NCI-H146 (cell line): Measurements from ENCODE around the gene CASR.
"Not testable (repeated sequence)": the region's sequence is repeated elsewhere in the genome, so short reads cannot be mapped to it uniquely, and the experiment has no call there.

ENCODE experiments used
- DNase-seq: peaks from one replicate; lab custom pipeline; 2025; lab: John Stamatoyannopoulos, UW

Gene CASR

DNA sequence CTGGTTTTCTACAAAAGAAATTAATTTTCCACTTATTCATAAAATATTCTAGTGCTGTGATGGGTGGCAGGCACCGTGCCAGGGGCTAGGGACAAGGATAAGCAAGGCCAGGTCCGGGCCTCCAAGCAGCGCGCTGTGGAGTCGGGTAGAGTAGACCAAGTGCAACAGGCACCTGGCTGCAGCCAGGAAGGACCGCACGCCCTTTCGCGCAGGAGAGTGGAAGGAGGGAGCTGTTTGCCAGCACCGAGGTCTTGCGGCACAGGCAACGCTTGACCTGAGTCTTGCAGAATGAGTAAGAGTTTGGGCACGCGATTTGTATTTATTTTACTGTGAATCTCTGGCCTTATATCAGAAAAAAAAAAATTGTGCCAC is at the start of gene CASR:
TSS of gene CASR (plus strand) at position 148 of the 372 bp plus-strand sequence. CDS start 70,522 bp downstream, outside the sequence.
- DNase-seq, result no peak

DNA sequence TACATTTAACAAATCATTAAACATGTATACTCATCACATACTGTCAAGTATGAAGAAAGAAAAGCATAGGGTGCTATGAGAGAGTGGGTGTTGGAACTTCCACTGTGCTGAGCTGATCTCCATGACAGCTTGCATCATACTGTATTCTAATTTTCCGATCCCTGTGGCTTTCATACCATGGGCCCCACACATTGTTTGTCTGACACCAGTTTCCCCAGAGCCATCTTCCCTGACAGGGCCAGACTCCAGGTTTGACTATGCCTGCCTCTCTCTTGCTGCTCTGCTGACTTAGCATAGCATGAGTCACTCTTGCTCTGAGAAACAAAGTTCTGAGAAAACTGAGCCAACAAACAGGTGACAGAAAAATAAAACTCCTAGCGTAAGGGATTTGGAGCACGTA is 37.0 kb upstream of the CASR start:
- DNase-seq, result no peak

DNA sequence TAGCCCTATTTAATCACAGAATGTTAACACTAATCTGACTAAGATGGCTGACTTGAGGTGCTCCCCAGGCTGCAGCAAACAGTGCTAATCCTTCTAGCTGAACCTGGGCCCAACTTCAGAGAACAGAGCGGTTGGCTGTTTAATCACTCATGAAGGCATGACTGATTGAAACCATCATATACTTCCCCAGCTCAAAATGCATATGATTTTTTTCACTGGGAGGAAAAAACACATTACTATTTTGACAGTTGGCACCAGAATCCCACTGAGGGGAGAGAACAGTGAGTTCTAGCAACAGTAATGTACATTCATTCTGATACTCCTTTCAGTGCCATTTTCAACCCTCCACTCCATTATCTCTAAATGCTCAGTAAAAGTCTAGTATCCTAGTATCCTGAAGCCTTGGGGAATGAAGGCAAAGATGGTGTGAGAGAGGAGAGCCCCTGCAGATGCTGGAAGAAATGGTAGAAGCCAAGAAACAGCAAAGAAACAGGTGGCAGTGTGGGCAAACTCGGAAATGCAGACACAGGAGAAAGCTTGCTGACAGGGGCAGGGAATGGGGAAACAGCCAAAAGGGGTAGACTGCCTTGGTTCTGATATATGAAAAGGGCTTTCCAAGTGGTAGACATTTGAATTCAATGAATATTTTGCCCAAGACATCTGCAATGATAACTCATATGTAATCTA is 34.4 kb upstream of the CASR start:
- no peak for DNase-seq

DNA sequence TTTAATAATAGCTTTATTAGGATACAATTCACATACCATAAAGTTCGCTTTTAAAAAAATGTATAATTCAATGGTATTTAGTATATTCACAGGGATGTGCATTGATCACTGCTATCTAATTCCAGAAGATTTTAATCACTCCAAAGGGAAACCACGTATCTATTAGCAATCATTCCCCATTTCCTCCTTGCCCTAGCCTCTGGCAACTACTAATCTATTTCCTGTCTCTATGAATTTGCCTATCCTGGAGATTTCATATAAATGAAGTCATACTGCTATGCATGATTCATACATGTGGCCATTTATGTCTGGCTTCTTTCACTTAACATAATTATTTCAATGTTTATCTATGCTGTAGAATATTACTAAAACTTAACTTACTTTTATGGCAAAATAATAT is 32.0 kb upstream of the CASR start:
- DNase-seq, result no peak

DNA sequence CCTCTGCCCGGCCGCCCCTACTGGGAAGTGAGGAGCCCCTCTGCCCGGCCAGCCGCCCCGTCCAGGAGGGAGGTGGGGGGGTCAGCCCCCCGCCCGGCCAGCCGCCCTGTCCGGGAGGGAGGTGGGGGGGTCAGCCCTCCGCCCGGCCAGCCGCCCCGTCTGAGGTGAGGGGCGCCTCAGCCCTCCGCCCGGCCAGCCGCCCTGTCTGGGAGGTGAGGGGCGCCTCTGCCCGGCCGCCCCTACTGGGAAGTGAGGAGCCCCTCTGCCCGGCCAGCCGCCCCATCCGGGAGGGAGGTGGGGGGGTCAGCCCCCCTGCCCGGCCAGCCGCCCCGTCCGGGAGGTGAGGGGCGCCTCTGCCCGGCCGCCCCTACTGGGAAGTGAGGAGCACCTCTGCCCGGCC is 18.5 kb upstream of the CASR start:
- not testable (repeated sequence) for DNase-seq

DNA sequence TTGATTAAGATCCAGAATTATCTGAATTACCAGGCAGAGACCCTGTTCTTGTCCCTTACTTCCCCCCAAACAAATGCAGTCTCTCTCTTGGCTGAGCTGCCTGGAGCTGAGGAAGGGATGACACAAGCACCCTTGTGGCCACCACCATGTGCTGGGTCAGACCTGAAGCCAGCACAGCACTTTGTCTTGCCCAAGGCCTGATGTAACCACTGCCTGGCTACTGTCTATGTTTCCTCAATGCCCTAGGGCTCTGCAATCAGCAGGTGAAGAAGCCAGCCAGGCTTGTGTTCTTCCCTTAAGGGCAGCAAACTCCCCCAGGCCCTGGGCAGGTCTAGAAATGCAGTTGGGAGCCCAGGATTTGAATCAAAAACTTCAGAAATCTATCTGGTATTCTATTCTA is 15.8 kb upstream of the CASR start:
- no peak for DNase-seq

- no peak for DNase-seq
Measured at GRCh38 chr3:122168044-122168443, 15.4 kb upstream of the CASR start.

- DNase-seq, result no peak
Measured at GRCh38 chr3:122169911-122170310, 13.6 kb upstream of the CASR start.

- DNase-seq, result not testable (repeated sequence)
Measured at GRCh38 chr3:122171361-122171760, 12.1 kb upstream of the CASR start.

- no peak for DNase-seq
Measured at GRCh38 chr3:122178711-122179110, 4.8 kb upstream of the CASR start.

GRCh38 chr3:122183893-122184590 is 574 bp downstream of the CASR start:
- no peak for DNase-seq

DNA sequence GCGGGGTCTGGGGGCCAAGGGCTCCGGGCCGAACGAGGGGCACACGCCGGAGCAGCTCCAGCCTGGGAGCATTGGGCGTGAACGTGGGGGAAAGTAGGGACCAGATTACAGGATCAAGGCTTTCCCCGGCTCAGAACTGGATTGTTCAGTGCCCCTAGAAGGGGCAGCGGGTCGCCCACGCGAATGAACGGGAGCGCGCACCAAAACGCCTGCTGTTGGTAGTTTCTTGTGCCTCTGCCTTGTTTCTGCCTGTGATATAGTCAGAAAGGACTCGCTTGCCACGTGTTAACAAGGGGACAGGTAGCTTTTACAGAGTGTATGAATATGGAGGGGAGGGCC is 1.1 kb downstream of the CASR start:
- DNase-seq, result no peak

- no peak for DNase-seq
Measured at GRCh38 chr3:122186372-122186771, 2.9 kb downstream of the CASR start.

- no peak for DNase-seq
Measured at GRCh38 chr3:122188737-122189136, 5.3 kb downstream of the CASR start.

- DNase-seq, result no peak
Measured at GRCh38 chr3:122189357-122189756, 5.9 kb downstream of the CASR start.

GRCh38 chr3:122190525-122190924 is 7.1 kb downstream of the CASR start:
- DNase-seq, result no peak

DNA sequence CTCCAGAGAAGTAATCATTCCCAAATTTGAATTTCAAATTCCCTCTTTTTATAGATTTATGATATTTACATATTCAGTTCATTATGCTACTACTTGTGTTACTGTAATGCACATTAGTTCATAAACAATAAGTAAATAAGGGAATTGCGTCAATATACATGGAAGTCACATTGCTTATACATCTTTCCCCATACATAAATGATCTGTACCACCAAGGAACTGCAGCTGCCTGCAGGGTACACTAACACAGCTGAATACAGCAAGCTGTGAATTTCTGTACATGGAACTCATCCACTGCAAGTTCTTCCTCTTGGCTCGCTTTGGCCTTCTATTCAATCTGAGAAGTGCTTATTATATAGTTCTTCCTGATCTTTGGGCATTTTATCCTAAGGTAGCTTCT is 15.5 kb downstream of the CASR start:
- DNase-seq, result no peak

DNA sequence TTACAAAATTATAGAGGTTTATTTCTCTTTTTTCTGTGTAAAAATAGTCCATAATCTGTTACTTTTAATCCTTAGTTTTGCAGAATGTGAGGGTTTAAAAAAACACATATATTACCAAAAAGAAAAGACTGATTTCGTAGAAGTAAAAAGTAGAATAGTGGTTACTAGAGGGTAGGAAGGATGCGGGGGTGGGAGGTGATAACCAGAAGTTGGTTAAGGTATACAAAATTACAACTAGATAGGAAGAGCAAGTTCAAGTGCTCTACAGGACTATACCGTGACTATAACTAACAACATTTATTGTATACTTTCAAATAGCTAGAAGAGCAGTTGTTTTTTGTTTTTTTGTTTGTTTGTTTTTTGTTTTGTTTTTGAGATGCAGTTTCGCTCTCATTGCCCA is 16.1 kb downstream of the CASR start:
- DNase-seq, result no peak

- DNase-seq, result no peak
Measured at GRCh38 chr3:122200661-122201060, 17.2 kb downstream of the CASR start.

GRCh38 chr3:122201476-122201875 is 18.0 kb downstream of the CASR start:
- not testable (repeated sequence) for DNase-seq

DNA sequence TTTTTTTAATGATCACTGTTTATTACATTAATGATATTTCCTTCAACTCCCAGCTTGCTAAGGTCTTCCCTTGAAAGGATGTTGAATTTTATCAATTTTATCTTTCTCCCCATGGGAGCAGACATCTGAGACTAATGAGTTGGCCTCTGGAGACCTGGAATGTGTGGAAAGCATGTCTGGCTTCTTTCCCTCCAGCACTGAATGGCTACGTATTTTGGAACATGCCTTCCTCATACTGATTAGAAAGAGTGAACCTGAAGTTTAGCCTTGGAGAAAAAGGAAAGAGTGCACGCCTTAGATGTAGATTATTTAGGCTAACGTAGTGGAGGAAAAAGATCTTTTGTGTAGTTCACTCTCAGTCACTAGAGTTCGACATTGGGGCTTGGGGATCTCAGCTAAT is 25.1 kb downstream of the CASR start:
- no peak for DNase-seq

DNA sequence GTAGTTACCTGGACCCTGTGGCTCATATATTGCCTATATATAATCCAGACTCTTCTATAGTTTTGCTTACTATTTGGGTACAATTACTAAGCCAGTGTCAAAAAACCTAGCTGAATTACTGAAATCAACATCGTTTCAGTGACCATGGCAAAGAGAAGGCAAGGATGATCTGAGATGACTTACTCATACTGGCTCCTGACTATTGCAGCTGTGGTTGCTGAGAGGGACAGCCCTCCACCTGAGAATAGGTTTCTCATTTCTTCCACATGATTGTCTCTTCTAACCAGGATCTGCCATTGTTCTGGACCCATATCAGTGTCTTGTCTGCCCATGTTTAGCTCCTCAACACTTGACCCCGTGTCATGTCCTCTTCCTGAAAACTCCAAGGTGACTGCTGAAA is 30.2 kb downstream of the CASR start:
- DNase-seq, result no peak

DNA sequence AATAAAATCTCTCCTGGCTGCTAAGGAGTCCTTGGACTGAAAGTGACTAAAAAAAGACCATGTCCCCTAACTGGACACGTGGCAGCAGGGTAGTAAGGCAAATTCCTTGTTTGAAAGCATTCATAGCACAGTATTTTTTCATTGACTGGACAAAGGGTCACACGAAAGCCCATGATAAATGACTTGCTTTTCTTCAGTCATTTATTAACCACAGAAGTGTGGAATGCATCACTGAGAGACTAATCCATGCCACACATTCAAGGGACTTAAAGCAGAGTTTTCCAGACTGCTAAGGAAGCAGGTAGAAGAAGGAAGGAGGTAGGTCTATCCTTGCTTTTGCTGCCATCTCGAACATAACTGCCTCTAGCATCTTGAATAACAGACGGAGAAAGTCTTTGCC is 31.2 kb downstream of the CASR start:
- DNase-seq, result no peak
